Mucosa of stomach (tissue), 1 donor: ENCODE measurements around the gene NADK2.
"Not testable (repeated sequence)": the region's sequence is repeated elsewhere in the genome, so short reads cannot be mapped to it uniquely, and the experiment has no call there.

Experiments
- H3K27me3 ChIP-seq: one replicate; pipeline ENCODE4 v1.7.0; 2013; ENCODE audit warnings: mild to moderate bottlenecking, low read length; ENCODE audit not compliant: control insufficient read depth, insufficient read depth
- H3K36me3 ChIP-seq: one replicate; pipeline ENCODE4 v1.7.0; 2013; ENCODE audit warnings: low read length; ENCODE audit not compliant: control insufficient read depth, insufficient read depth
- H3K4me1 ChIP-seq: one replicate; pipeline ENCODE4 v1.7.0; 2013; ENCODE audit warnings: mild to moderate bottlenecking, low read length; ENCODE audit not compliant: control insufficient read depth, insufficient read depth
- H3K4me3 ChIP-seq: one replicate; pipeline ENCODE4 v1.7.0; 2013; ENCODE audit warnings: low read length
- H3K9ac ChIP-seq: one replicate; pipeline ENCODE4 v1.7.0; 2013; ENCODE audit warnings: mild to moderate bottlenecking, low read length, moderate library complexity
- H3K9me3 ChIP-seq: one replicate; pipeline ENCODE4 v1.7.0; 2013; ENCODE audit warnings: mild to moderate bottlenecking, low read length, moderate library complexity; ENCODE audit not compliant: control insufficient read depth
- donor health status: Pancreatic carcinoma.

Gene NADK2, protein sequence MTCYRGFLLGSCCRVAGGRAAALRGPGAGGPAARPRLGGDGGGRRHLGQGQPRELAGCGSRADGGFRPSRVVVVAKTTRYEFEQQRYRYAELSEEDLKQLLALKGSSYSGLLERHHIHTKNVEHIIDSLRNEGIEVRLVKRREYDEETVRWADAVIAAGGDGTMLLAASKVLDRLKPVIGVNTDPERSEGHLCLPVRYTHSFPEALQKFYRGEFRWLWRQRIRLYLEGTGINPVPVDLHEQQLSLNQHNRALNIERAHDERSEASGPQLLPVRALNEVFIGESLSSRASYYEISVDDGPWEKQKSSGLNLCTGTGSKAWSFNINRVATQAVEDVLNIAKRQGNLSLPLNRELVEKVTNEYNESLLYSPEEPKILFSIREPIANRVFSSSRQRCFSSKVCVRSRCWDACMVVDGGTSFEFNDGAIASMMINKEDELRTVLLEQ

GRCh38 chr5:36241631-36242533, at the start of gene NADK2:
TSS of gene NADK2 (minus strand) at chr5:36241925. CDS start at chr5:36241798, 127 bp downstream.
- Histone ChIP-seq H3K9me3 (no peaks in the 10 kb centered on the region), H3K4me3 (peak within 1 kb of the TSS; percentile 56), H3K36me3 (no peaks in the 10 kb centered on the region), H3K9ac (peak within 1 kb of the TSS; percentile 83), H3K4me1 (peaks cover 20% of the 10 kb centered on the region), H3K27me3 (no peaks in the 10 kb centered on the region)

DNA sequence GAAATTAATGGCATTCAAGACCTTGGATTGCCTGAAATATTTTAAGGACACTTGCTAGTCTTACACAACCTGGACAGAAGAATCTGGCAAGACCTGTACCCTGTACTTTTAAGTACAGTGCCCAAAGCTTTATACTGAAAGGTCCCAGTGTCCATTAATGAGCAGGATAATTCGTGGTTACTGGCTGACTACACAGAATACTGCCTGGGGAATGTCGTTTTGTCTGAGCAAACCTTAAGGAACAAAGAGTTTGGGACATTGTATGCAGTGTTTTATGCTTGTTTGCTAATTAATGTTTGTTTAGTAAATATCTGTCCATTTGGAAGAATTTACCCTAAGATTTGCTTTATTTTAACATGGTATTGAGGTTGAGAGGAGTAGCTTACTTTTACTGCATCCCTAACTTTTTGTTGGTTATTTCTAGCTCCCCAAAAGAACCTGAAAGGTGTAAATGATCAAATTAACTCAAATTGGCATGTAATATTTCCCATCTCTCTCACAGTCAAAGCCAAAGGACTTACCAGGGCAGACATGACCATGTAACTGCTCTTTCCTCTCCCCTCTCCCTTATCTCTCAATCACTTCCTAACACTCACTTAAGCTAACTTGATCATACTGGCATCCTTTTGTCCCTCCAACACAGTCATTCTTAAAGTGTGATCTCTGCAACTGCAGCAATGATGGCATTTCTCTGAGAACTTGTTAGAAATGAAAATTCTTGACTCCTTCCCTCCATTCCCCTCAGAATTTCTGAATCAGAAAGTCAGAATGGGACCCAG, 44.3 kb upstream of the NADK2 start:
- no peaks in the 10 kb centered on the region for H3K9me3 ChIP-seq
- no peaks in the 10 kb centered on the region for H3K4me1 ChIP-seq
- no peak overlapping the region for H3K9ac ChIP-seq
- H3K27me3 ChIP-seq: no peaks in the 10 kb centered on the region
- no peaks in the 10 kb centered on the region for H3K36me3 ChIP-seq
- H3K4me3 ChIP-seq: no peak overlapping the region

DNA sequence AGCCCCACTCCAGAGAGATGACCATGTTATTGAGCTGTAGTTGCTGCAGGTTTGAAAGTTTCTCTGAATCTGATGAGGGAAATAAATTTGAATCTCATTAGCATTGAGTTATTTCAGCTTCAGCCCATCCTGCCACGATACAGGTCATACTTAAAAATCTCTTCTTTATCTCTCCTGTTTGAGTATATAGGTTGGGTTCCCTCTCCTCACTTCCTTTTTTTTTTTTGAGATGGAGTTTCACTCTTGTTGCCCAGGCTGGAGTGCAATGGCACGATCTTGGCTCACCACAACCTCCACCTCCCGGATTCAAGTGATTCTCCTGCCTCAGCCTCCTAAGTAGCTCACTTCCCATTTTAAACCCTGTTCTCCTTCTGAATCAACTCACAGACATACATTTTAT, 42.0 kb upstream of the NADK2 start:
- not testable (repeated sequence) for H3K4me1 ChIP-seq, H3K9me3 ChIP-seq, H3K36me3 ChIP-seq, H3K9ac ChIP-seq, H3K27me3 ChIP-seq, H3K4me3 ChIP-seq

- H3K9ac ChIP-seq: no peak overlapping the region
- H3K36me3 ChIP-seq: no peaks in the 10 kb centered on the region
- H3K4me3 ChIP-seq: no peak overlapping the region
- no peaks in the 10 kb centered on the region for H3K27me3 ChIP-seq
- no peaks in the 10 kb centered on the region for H3K4me1 ChIP-seq
- H3K9me3 ChIP-seq: no peaks in the 10 kb centered on the region
These were observed 39.9 kb upstream of the NADK2 start for GRCh38 chr5:36281626-36282025.

DNA sequence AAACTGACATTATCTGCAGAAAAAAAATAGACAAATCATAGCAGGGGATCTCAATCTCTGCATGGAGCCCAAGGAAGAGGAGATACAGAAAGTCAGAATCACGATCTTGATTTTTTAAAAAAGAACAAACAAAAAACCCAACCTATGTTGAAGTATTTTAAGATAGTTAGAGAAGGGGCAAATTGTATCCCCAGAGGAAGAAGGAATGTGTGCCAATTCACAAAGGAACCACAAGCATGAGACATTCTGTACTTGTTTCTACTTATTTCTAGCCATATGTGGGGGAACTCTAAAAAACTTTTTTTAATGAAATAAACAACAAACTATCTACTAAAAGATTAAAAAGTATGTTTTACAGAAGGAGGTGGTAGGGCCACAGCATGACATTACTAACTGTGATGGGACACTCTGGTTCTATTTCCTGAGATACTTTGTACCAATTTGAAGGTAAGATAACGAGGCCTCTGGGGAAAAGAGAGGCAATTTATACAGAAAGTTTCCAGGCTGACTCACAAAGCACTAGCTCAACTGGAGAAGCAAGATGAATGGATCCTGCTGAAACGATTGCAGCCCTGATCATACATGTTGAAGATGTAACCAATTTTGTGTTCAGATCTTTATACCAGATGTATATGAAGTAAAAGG, 37.5 kb upstream of the NADK2 start:
- Histone ChIP-seq H3K9ac (no peak overlapping the region), H3K4me3 (no peak overlapping the region), H3K9me3 (no peaks in the 10 kb centered on the region), H3K36me3 (no peaks in the 10 kb centered on the region), H3K4me1 (no peaks in the 10 kb centered on the region), H3K27me3 (no peaks in the 10 kb centered on the region)

DNA sequence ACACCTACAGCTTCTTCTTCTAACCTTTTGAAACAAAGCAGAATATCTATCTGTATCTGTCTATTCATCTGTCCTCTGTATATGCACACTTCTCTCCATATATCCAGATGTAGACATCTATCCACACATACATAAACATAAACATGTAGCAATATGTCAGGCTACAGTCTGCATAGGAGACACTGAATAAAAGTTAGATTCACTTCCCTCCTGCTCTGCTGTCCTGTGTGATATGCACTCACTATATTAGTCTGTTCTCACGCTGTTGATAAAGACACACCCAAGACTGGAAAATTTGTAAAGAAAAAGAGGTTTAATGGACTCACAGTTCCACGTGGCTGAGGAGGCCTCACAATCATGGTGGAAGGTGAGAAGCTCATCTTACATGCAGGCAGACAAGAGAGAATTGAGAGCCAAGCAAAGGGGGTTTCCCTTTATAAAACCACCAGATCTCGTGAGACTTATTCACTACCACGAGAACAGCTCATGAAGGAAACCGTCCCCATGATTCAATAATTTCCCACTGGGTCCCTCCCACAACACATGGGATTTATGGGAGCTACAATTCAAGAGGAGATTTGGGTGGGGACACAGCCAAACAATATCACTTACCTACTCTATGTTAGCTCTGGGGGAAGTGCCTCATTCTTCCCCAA, 35.9 kb upstream of the NADK2 start:
- H3K4me3 ChIP-seq: no peak overlapping the region
- H3K9ac ChIP-seq: no peak overlapping the region
- no peaks in the 10 kb centered on the region for H3K27me3 ChIP-seq
- H3K9me3 ChIP-seq: no peaks in the 10 kb centered on the region
- no peaks in the 10 kb centered on the region for H3K4me1 ChIP-seq
- no peaks in the 10 kb centered on the region for H3K36me3 ChIP-seq

DNA sequence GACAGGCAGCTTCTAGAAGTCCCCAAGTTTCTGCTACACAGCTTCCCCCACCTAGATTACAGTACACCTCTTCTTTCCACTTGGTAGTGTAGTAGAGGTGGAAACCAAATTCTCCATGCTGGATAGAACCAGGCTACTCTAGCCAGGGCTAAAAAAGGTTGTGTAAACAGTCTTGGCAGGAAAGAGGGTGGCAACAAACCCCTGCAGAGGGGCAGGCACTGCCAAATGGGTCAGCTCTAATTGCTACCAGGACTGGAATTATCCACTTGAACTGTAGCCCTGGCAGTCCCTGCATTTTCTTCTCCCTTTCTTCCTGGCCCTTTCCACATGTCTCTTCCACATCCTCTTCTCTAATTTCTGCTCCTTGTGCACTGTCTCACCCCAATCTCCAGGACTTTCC, 35.1 kb upstream of the NADK2 start:
- Histone ChIP-seq H3K9me3 (no peaks in the 10 kb centered on the region), H3K27me3 (no peaks in the 10 kb centered on the region), H3K9ac (no peak overlapping the region), H3K4me3 (no peak overlapping the region), H3K36me3 (no peaks in the 10 kb centered on the region), H3K4me1 (no peaks in the 10 kb centered on the region)

DNA sequence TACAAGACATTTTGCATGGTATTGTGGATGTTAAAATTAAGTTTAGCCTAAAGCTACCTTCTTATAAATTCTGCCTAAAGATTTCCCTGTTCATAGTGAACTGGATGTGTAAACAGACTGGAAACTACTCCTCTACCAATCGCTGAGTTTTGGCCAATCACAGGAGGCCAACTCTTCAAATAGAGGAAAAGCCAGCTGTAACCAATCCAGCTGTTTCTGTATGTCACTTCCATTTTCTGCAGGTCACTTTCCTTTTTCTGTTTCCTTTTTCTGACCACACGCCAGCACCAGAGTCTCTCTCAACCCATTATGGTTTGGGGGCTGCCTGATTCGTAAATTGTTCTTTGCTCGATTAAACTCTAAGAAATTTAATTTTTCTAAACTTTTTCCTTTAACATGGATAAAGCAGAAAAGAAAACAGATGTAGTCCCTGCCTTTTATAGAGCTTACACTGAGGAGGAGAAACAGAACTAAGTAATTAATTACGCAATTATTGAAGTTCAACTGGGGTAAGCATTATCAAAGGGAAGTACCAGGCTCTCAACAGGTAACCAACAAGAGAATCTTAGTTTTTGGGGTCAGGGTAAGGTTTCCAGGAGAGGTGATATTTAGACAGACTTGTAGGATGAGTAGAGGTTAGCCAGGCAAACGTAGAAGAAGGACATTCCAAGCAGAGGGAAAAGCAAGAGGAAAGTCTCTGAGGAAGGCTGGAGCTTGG, 32.2 kb upstream of the NADK2 start:
- no peaks in the 10 kb centered on the region for H3K36me3 ChIP-seq
- no peak overlapping the region for H3K4me3 ChIP-seq
- H3K27me3 ChIP-seq: no peaks in the 10 kb centered on the region
- no peaks in the 10 kb centered on the region for H3K4me1 ChIP-seq
- no peak overlapping the region for H3K9ac ChIP-seq
- H3K9me3 ChIP-seq: no peaks in the 10 kb centered on the region

DNA sequence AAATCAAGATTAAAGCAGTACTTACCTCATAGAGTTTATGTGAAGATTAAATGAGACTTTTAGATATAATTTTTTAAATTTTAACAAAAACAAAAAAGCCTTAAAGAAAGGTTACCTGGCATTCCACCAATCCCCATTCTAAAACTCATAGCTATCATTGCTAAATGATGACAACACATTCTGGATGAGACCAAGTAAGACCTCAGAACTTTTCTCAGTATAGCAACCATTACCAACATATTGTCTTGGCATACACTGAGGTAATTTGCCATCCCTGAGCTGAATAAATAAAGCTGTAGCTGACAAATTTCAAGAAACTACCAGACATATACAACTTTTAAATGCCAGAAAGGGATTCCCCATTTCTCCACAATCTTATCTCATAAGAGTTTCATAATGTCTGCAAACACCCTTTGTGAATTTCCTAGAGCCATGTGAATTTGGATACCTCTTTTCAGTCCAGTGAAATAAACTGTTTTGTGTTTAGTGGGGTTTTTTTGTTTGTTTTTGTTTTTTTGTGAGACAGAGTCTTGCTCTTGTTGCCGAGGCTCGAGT, 30.5 kb upstream of the NADK2 start:
- Histone ChIP-seq H3K4me3 (no peak overlapping the region), H3K9ac (no peak overlapping the region), H3K4me1 (no peaks in the 10 kb centered on the region), H3K27me3 (no peaks in the 10 kb centered on the region), H3K36me3 (no peaks in the 10 kb centered on the region), H3K9me3 (no peaks in the 10 kb centered on the region)

GRCh38 chr5:36270876-36271575, 29.3 kb upstream of the NADK2 start:
- Histone ChIP-seq H3K4me1 (no peaks in the 10 kb centered on the region), H3K27me3 (no peaks in the 10 kb centered on the region), H3K9ac (no peak overlapping the region)

More at GRCh38 chr5:36270876-36271575, 29.3 kb upstream of the NADK2 start:
- H3K4me3 ChIP-seq: no peak overlapping the region
- no peaks in the 10 kb centered on the region for H3K36me3 ChIP-seq
- no peaks in the 10 kb centered on the region for H3K9me3 ChIP-seq
